Ishikawa (cell line): ENCODE results near the gene NDUFB10.

ENCODE experiments used
- CEBPB ChIP-seq: IDR thresholded peaks from 2 replicates; pipeline ENCODE4 v1.6.1; 2012
- CREB1 ChIP-seq: IDR thresholded peaks from 2 replicates; pipeline ENCODE4 v1.6.1; 2012; ENCODE audit warnings: low read depth
- EGR1 ChIP-seq: IDR thresholded peaks from 2 replicates; pipeline ENCODE4 v1.6.1; 2012
- EP300 ChIP-seq: IDR thresholded peaks from 2 replicates; pipeline ENCODE4 v1.6.1; 2012; ENCODE audit warnings: borderline replicate concordance
- FOXM1 ChIP-seq: IDR thresholded peaks from 2 replicates; pipeline ENCODE4 v1.6.1; 2012; ENCODE audit warnings: low read depth, borderline replicate concordance
- MAX ChIP-seq: IDR thresholded peaks from 2 replicates; pipeline ENCODE4 v1.6.1; 2012
- NFIC ChIP-seq: IDR thresholded peaks from 2 replicates; pipeline ENCODE4 v1.6.1; 2012
- RAD21 ChIP-seq: IDR thresholded peaks from 2 replicates; pipeline ENCODE4 v1.6.1; 2012; ENCODE audit warnings: low read depth
- REST ChIP-seq: IDR thresholded peaks from 2 replicates; pipeline ENCODE4 v1.6.1; 2012; ENCODE audit warnings: low read depth, mild to moderate bottlenecking
- TAF1 ChIP-seq: IDR thresholded peaks from 2 replicates; pipeline ENCODE4 v1.6.1; 2012; ENCODE audit warnings: low read depth, mild to moderate bottlenecking
- TCF12 ChIP-seq: IDR thresholded peaks from 2 replicates; pipeline ENCODE4 v1.6.1; 2012; ENCODE audit warnings: low read depth
- TEAD4 ChIP-seq: IDR thresholded peaks from 2 replicates; pipeline ENCODE4 v1.6.1; 2012
- USF1 ChIP-seq: IDR thresholded peaks from 2 replicates; pipeline ENCODE4 v1.6.1; 2012
- YY1 ChIP-seq: IDR thresholded peaks from 2 replicates; pipeline ENCODE4 v1.6.1; 2012; ENCODE audit warnings: low read depth
- ZBTB7A ChIP-seq: IDR thresholded peaks from 2 replicates; pipeline ENCODE4 v1.6.1; 2012; ENCODE audit warnings: low read depth

Gene NDUFB10

GRCh38 chr16:1961651-1962067 lies 2.3 kb downstream of the NDUFB10 start:
- TF ChIP-seq EP300 (no peak), REST (no peak), CREB1 (no peak), FOXM1 (no peak), CEBPB (no peak), USF1 (no peak), TCF12 (no peak), RAD21 (no peak), YY1 (no peak), NFIC (no peak), MAX (no peak), EGR1 (no peak)

GRCh38 chr16:1963806-1964505 lies 4.6 kb downstream of the NDUFB10 start:
- no peak for TF ChIP-seq RAD21
- no peak for TF ChIP-seq TAF1
- TF ChIP-seq TCF12 = no peak
- TF ChIP-seq CEBPB = no peak
- TF ChIP-seq CREB1 = no peak
- no peak for TF ChIP-seq EP300
- TF ChIP-seq TEAD4 = no peak
- no peak for TF ChIP-seq FOXM1

- TF ChIP-seq TAF1 = peak; percentile 98
- no peak for TF ChIP-seq ZBTB7A
- TF ChIP-seq YY1 = peak; percentile 73; the same call in 1 of the 2 replicates
- TF ChIP-seq EGR1 = peak; percentile 98
- peak; percentile 42; the same call in 1 of the 2 replicates for TF ChIP-seq USF1
- peak; percentile 90 for TF ChIP-seq CREB1
- no peak for TF ChIP-seq FOXM1
- no peak for TF ChIP-seq RAD21
- no peak for TF ChIP-seq NFIC
- no peak for TF ChIP-seq REST
- no peak for TF ChIP-seq CEBPB
- TF ChIP-seq TEAD4 = no peak
- TF ChIP-seq EP300 = no peak
- TF ChIP-seq MAX = peak; percentile 97
- peak; percentile 10; the same call in 1 of the 2 replicates for TF ChIP-seq TCF12
These were observed 5.4 kb downstream of the NDUFB10 start, which contains the start of gene RPS2 for GRCh38 chr16:1964506-1965395. Gene RPS2, minus strand, starts transcription at chr16:1964826. Its CDS starts 201 bp downstream, at chr16:1964625.

GRCh38 chr16:1965396-1966001 lies 6.2 kb downstream of the NDUFB10 start:
- TF ChIP-seq EGR1 (no peak), REST (no peak), EP300 (no peak), RAD21 (no peak), CEBPB (no peak), TAF1 (no peak)
